ENCODE measurements around the gene LAYN.

LAYN gene

GRCh38 chr11:111601636-111601978 lies 61.1 kb downstream of the LAYN start:
- H3K4me3 ChIP-seq (ENCODE audit: low read depth, low read length): peak overlapping the region; percentile 62
- TF ChIP-seq MYC (IDR thresholded peaks at IDR 0.05; ENCODE audit: low read depth, low read length) (no peak), MAX (IDR thresholded peaks at IDR 0.05; ENCODE audit: low read depth, low read length) (no peak), CTCF (IDR thresholded peaks at IDR 0.05; ENCODE audit: low read depth, low read length) (no peak), POLR2A (IDR thresholded peaks at IDR 0.05; ENCODE audit: extremely low read depth, insufficient read length) (no peak)
- DNase-seq (ENCODE audit: low read depth): no peak

- H3K4me3 ChIP-seq (ENCODE audit: low read depth, low read length): peak within 1 kb of the TSS; percentile 75
- TF ChIP-seq POLR2A (IDR thresholded peaks at IDR 0.05; ENCODE audit: extremely low read depth, insufficient read length) (peak; percentile 46), MAX (IDR thresholded peaks at IDR 0.05; ENCODE audit: low read depth, low read length) (peak; percentile 67), MYC (IDR thresholded peaks at IDR 0.05; ENCODE audit: low read depth, low read length) (peak; percentile 75), CTCF (IDR thresholded peaks at IDR 0.05; ENCODE audit: low read depth, low read length) (peak; percentile 72)
- peak; percentile 99 for DNase-seq (ENCODE audit: low read depth)
Measured at GRCh38 chr11:111601979-111602864, 61.7 kb downstream of the LAYN start, which contains the start of gene SIK2. SIK2 (plus strand) TSS chr11:111602449; CDS start chr11:111602564, 115 bp downstream.

- H3K4me3 ChIP-seq (ENCODE audit: low read depth, low read length): peak overlapping the region; percentile 75
- DNase-seq (ENCODE audit: low read depth): peak; percentile 57
- TF ChIP-seq MAX (IDR thresholded peaks at IDR 0.05; ENCODE audit: low read depth, low read length) (no peak), MYC (IDR thresholded peaks at IDR 0.05; ENCODE audit: low read depth, low read length) (0 out of 2 replicates have a peak, but pooled peaks have one; percentile 20)
Measured at GRCh38 chr11:111602865-111603610, 62.5 kb downstream of the LAYN start.

GRCh38 chr11:111603611-111604130 lies 63.2 kb downstream of the LAYN start:
- TF ChIP-seq POLR2A (IDR thresholded peaks at IDR 0.05; ENCODE audit: extremely low read depth, insufficient read length): no peak
- no peak for TF ChIP-seq MAX (IDR thresholded peaks at IDR 0.05; ENCODE audit: low read depth, low read length)
- TF ChIP-seq MYC (IDR thresholded peaks at IDR 0.05; ENCODE audit: low read depth, low read length): no peak
- no peak for TF ChIP-seq CTCF (IDR thresholded peaks at IDR 0.05; ENCODE audit: low read depth, low read length)
- peak; percentile 17 for DNase-seq (ENCODE audit: low read depth)
- peak overlapping the region; percentile 75 for H3K4me3 ChIP-seq (ENCODE audit: low read depth, low read length)

GRCh38 chr11:111604392-111605009 lies 64.0 kb downstream of the LAYN start:
- no peak for TF ChIP-seq MAX (IDR thresholded peaks at IDR 0.05; ENCODE audit: low read depth, low read length)
- no peak for TF ChIP-seq POLR2A (IDR thresholded peaks at IDR 0.05; ENCODE audit: extremely low read depth, insufficient read length)
- no peak for TF ChIP-seq MYC (IDR thresholded peaks at IDR 0.05; ENCODE audit: low read depth, low read length)
- peak; percentile 52 for TF ChIP-seq CTCF (IDR thresholded peaks at IDR 0.05; ENCODE audit: low read depth, low read length)
- peak overlapping the region; percentile 75 for H3K4me3 ChIP-seq (ENCODE audit: low read depth, low read length)
- DNase-seq (ENCODE audit: low read depth): peak; percentile 67
